Stimulated activated CD4-positive, alpha-beta T cell treated with anti-CD3 and anti-CD28 coated beads, Interleukin-2, amount 100 ng/mL, for 4 hours (primary cell): Measurements from ENCODE around the gene FBXL13.
"Not testable (repeated sequence)": the region's sequence is repeated elsewhere in the genome, so short reads cannot be mapped to it uniquely, and the experiment has no call there.

ENCODE experiments used
- DNase-seq: peaks from one replicate; pipeline ENCODE4 v3.0.0-alpha.2; 2020; ENCODE audit warnings: low read depth

FBXL13 gene

DNA sequence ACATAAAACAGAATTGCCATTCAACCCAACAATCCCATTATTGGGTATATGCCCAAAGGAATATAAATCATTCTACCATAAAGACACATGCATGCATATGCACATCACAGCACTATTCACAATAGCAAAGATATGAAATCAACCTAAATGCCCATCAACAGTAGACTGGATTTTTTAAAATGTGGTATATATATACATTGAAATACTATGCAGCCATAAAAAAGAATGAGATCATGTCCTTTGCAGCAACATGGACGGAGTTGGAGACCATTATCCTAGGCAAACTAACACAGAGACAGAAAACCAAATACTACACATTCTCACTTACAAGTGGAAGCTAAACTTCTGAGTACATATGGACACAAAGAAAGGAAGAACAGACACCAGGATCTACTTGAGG, 51.0 kb downstream of the FBXL13 start:
- DNase-seq, result not testable (repeated sequence)

DNA sequence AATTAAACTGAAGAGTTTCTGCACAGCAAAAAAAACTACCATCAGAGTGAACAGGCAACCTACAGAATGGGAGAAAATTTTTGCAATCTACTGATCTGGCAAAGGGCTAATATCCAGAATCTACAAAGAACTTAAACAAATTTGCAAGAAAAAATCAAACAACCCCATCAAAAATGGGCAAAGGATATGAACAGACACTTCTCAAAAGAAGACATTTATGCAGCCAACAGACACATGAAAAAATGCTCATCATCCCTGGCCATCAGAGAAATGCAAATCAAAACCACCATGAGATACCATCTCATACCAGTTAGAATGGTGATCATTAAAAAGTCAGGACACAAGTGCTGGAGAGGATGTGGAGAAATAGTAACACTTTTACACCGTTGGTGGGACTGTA, 53.1 kb downstream of the FBXL13 start:
- not testable (repeated sequence) for DNase-seq

DNA sequence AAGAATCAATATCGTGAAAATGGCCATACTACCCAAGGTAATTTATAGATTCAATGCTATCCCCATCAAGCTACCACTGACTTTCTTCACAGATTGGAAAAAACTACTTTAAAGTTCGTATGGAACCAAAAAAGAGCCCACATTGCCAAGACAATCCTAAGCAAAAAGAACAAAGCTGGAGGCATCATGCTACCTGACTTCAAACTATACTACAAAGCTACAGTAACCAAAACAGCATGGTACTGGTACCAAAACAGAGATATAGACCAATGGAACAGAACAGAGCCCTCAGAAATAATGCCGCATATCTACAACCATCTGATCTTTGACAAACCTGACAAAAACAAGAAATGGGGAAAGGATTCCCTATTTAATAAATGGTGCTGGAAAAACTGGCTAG, 53.7 kb downstream of the FBXL13 start:
- DNase-seq, result not testable (repeated sequence)

DNA sequence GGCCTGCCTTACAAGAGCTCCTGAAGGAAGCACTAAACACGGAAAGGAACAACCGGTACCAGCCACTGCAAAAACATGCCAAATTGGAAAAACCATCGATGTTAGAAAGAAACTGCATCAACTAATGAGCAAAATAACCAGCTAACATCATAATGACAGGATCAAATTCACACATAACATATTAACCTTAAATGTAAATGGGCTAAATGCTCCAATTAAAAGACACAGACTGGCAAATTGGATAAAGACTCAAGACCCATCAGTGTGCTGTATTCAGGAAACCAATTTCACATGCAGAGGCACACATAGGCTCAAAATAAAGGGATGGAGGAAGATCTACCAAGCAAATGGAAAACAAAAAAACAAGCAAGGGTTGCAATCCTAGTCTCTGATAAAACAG, 56.3 kb downstream of the FBXL13 start:
- DNase-seq, result not testable (repeated sequence)

DNA sequence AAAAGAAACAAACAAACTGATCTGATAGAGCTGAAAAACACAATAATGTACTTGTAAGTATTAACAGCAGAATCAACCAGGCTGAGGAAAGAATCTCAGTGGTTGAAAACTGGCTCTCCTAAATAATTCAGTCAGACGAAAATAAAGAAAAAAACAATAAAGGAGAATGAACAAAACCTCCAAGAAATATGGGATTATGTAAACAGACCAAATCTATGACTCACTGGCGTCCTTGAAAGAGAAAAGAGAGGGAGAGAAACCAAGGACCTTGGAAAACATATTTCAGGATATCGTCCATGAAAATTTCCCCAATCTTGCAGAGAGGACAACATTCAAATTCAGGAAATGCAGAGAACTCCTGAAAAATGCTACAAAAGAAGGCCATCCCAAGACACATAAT, 62.9 kb downstream of the FBXL13 start:
- no peak for DNase-seq

DNA sequence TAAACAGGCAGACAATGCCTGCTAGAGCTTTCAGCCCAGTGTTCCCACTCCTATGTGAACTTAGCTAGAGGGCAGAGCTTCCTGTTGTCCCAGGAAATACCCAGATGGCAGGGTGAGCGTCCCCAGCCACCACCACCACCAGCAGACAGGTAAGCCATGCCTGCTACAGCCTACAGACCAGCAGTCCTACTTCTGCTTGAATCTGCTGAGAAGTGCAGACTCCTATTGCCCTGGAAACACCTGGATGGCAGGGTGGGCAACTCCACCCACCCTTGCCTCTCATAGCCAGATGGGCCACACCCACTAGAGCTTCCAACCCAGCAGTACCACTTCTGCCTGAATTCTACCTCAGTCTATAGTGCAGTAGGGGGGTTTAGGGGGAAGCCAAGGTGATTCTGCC, 64.4 kb downstream of the FBXL13 start:
- DNase-seq, result no peak

DNA sequence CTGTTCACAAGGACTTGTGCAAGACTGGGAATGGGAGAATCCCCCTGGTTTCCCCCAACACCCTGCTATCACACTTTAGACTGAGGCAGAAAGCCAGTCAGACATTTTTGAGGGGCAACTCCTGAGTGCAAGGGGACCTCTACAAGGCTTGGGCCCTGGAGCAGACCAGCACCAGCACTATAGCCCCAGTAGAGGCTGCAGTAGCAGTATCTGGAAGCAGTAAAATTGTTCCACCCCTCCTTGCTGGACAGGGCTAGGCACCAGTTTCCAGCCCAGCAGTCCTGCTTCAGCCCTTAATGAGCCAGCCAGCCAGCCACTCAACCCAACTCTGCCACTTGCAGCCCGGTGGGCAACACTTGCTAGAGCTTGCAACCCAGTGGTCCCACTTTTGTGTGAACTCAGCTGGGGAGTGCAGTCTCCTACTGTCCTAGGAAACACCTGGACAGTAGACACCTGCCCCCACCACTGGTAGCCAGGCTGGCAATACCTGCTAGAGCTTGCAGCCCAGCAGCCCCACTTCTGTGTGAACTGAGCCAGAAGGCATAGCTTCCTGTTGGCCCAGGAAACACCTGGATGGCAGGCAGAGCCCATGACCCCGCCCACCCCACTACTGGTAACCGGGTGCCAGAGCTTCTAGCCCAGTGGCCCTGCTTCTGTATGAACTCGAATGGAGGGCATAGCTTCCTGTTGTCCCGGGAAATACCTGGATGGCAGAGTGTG, 65.0 kb downstream of the FBXL13 start:
- no peak for DNase-seq

DNA sequence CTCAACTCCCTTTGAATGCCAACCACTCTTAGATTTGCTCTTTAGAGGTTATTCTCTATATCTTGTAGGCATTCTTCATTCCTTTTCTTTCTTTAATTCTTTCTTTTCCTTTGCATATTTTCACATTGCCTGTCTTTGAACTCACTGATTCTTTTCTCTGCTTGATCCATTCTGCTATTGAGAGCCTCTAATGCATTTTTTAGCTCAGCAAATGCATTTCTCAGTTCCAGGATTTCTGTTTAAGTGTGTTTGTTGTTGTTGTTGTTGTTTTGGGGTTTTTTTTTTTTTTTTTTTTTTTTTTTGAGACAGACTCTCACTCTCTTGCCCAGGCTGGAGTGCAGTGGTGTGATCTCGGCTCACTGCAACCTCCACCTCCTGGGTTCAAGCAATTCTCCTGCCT, 71.6 kb downstream of the FBXL13 start:
- no peak for DNase-seq

DNA sequence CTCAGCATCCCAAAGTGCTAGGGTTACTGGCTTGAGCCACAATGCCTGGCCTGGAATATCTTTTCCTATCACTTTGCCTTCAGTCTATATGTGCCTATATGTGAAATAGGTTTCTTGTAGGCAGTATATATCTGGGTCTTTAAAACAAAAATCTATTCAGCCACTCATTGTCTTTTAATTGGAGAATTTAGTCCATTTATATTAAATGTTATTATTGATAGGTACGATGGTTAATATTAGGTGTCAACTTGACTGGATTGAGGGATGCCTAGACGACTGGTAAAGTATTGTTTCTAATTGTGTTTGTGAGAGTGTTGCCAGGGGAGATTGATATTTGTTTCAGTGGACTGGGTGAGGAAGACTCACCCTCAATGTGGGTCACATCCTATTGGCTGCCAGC, 73.4 kb downstream of the FBXL13 start:
- no peak for DNase-seq

DNA sequence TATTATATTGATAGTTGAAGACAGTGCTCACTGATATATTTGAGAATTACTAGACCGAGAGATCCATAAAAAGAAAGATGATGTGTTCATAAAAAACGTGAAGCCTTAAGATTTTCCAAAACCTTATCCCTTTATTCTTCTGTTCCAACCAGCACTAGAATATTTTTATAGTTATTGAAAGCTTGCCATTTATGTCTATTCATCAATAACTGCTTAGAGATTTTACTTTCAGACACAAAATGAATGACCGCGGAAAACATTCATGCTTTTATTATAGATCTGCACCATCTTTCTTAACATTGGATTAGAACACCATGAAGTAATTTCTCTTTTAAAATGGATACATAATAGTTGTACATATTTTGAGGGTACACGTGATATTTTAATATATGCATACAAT, 77.6 kb downstream of the FBXL13 start:
- DNase-seq, result no peak

DNA sequence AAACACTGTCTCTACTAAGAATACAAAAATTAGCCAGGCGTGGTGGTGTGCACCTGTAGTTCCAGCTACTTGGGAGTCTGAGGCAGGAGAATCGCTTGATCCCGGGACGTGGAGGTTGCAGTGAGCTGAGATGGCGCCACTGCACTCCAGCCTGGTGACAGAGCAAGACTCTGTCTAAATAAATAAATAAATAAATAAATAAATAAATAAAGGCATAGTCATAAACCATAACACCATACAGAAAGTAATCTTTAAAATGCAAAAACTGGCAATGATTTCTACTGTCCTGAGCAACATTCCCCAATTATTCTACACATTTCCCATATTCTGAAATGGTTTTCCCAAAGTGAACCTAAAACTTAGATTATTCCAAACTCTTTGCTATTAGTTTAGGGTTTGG, 79.0 kb downstream of the FBXL13 start:
- DNase-seq, result not testable (repeated sequence)

DNA sequence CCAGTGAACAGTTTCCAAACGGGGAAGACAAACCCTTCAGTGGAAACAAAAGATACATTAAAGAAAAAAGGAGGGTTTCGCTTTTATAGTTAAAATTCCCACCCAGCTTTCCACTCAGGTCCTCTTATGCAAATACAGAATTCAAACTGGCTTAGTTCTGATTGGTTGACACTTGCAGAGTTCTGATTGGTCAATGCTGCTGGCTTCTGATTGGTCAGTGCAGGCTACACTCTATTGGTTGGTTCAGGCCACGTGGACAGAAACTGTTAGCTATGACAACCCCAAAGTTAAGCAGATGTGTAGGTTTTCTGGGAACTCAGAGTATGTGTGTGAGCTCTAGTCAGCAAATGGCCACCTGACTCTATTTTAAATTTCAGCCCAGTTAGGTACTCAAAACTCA, 80.0 kb downstream of the FBXL13 start:
- DNase-seq, result no peak

DNA sequence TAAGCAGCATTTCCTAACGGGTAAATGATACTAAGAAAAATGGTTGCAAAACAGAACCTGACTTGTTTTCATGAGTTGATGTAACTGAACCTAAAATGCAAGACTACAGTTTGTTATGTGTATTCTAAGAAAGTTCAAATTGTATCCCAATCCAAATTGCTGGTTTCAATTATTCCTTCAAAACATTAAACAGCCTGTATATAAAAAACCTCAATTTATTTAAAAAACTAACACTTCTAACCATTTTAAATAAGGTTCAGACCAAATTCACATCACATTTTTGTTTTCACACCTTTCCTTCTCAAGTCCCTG, 80.9 kb downstream of the FBXL13 start:
- no peak for DNase-seq

DNA sequence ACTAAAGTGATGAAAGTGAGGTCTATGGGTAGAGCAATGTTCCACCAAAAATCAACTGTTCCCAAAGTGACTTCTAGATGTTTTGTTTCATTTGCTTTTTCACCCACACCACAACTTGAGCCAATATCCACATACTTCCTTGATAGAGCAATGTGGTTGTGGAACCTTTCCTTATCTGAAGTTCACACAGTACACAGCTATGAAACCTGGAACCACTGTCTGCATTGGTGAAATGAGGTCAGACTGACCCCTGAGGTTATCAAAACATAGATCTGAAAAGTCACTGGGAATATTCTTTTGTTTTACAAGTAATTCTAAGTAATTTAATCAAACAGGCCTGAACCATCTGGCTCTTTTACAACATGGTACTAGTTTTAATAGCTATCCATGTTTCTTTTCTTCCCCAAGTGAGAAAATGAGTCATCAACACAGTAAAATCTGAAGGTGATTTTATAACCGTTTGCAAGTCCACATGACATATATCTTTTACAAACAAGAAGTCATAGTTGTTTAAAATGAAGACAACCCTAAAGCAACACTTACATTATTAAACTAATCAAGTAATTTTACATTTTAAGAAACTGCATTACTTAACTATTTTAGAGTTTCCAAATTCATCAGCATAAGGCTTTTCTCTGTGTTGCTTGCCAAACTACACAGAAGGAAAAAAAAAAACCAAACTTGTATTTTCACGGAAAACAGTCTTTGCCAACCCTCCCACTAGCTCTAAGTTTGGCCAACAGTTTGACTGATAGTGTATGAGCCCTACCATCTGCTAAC, 81.5 kb downstream of the FBXL13 start:
- no peak for DNase-seq

DNA sequence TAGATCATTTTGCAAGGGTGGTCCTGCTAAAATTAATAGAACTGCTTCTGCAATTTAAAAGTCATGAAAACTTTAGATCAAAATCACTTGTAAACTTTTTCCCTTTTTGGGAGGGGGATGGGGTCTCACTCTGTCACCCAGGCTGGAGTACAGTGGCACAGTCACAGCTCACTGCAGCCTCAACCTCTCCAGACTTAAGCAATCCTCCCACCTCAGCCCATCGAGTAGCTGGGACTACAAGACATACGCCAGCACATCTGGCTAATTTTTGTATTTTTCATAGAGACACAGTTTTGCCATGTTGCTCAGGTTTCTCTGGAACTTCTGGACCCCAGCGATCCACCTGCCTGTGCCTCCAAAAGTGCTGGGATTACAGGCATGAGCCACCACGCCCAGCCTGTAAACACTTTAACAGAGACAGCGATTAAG, 82.1 kb downstream of the FBXL13 start:
- no peak for DNase-seq

DNA sequence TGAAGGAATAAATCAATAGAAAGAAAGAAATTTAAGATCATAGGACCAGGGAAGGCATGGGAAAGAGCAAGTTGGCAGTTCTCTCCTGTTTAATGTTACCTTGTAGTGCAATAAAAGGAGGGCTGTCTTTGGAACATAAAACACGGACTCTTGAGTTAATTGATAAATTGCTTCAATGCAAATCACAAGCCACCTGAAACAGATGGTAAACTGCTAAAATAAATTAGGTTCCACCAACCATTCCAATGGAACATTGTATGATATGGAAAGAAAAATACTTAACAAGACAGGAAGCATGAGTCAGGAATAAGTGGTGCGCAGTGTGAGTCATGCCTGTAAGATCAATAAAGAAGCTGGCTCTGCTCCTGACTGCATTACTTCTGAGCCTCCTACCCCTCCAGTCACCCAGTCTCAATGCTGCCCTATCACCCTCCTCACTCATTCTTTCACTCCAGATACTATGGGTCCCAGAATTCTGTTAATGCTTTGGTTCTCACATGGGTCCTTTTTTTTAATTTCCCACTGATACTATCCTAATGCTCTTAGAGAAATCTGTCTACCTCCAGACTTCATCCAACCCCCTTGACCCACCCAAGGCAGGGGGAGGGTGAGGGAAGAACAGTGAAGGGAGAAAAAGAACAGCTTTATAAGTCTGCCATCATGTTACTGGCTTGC, 82.9 kb downstream of the FBXL13 start:
- no peak for DNase-seq

DNA sequence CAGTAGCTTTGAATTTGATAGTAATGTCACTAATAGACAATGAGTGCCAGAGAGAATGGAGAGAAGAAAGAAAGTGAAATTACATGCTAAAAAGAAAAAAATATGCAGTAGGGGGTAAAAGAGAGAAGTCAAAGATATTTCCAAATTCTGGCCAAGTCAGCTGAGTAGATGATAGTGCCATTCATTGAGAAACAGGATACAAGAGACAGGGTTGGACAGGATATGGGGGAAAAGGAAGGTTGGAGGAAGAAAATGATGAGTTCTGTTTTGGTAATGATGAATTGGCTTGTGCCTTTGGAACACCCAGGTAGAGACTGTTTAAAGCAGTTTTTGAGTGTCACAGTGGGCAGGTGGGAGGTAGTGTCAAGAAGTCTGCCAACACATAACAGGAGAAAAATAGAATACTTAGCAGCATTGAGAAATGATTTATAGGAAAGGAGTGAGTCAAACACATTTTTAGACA, 83.5 kb downstream of the FBXL13 start:
- DNase-seq, result no peak

DNA sequence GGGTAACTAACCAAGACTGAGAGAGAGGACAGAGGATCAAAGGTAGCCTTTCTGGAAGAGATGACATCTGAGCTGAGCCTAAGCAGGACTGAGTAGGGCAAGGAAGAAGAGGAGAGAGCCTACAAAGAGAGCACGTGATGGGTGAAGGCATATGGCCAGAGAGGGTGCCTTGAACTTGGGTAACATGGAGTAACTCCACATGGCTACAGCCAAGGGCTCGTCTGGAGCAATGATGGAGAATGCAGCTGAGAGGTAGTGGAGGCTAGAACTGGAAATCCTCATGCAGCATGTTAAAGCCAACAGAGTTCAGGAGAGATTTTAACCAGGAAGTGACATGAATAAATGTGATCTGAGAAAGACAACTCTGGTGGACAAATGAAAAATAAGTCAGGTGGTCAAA, 84.0 kb downstream of the FBXL13 start:
- DNase-seq, result no peak

DNA sequence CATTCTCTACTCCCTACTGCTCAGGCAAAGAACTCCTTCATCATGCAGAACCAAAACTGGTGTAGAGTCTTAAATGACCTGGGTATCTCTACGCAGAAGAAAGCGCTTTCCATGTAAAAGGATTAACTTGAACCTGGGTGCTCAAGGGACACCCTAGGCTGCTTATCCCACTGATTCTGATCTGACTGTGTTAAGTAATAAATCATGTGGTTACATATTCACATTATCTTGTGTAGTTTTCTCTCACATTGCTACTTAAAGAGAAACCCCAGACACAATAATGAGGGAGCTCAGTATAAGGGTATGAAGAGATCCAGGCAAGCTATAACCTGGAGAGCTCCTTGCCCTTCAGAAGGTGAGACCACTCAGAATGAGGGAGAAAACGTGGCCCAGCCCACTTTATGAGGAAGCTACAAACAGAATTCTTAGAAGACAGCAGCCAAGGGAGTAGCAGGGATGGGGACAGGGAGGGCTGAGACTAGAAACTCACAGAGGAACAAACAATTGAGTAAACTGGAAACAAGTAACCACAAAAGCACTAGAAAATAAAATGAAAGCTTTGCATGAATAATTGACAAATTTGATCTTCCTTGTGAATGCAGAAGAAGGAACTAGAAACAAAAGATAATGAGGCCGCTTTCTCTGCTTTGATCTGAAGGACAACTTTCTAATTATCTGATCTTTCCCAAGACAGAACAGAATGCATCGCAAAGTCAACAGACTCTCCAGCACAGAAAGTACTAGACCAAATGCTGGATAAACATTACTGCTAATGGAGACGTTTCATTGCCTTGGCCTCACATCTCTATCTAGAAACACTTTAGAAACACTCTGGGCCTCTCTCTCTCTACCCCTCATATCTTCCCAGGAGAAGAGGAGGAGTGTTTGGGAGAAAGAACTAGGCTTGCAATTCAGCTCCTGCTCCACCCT, 85.7 kb downstream of the FBXL13 start:
- DNase-seq, result no peak

DNA sequence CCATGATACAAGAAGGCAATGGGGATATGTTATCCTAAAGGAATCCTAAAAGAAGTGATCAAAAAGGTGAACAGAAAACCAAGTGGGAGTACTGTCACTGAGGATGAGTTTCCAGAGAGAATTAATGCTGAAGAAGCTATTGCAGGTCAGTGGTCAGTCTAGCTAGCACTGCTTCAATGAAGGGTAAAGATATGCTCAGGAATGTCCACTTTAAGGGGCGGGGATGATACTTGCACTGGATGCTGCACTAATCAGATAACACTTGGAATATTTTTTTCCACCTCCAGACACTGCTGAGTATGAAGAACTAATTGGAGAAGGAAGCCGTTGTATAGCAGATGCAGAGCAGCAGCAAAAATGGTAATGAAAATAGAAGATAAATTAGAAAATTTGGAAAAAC, 86.5 kb downstream of the FBXL13 start:
- DNase-seq, result no peak

DNA sequence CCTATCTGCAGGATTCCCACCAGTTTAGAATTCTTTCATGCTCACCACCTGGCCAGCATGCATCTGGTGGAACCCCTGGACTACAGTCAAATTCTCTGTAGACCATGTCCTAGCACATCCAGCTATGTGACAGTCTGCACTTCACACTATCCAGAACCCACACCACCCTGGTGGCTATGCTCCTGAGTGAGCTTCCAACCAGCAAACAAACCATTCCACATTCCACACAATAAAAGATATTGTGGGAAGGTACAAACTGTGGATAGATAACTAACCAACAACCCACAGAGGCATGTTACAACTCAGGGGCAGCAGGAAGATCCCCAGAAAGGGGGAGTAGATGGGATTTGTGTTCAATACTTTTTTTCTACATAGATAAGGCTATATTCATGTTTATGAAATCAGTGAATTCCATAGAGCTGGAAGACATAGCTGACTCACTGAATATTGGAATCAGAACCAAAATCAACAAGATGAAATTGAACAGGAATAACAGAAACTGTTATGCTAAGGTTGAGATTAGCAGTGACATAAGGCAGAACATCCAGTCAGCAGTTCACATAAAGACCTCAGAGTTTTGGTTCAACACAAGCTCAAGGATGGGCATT, 89.3 kb downstream of the FBXL13 start:
- DNase-seq, result no peak

DNA sequence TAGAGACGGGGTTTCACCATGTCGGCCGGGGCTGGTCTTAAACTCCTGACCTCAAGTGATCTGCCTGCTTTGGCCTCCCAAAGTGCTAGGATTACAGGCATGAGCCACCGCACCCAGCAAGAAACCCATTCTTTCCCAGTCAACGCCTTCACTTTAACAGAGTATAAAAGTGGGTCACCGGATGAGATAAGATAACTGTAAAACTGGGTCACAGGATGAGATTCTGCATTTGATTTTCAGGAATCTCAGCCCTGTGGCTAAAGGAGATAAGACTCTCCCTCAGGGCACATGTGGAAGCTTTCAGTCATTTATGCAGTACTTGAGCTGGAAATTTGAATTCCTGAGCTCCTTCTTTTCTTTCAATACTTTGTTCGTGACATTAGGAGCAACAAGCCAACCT, 91.0 kb downstream of the FBXL13 start:
- DNase-seq, result no peak
